GF-D8 (cell line): ENCODE measurements around the gene STIMATE.

Experiments used
- DNase-seq: peaks from one replicate; lab custom pipeline; 2025; lab: John Stamatoyannopoulos, UW

The STIMATE gene

GRCh38 chr3:52841211-52841980, 56.0 kb downstream of the STIMATE start:
- DNase-seq, result no peak

DNA sequence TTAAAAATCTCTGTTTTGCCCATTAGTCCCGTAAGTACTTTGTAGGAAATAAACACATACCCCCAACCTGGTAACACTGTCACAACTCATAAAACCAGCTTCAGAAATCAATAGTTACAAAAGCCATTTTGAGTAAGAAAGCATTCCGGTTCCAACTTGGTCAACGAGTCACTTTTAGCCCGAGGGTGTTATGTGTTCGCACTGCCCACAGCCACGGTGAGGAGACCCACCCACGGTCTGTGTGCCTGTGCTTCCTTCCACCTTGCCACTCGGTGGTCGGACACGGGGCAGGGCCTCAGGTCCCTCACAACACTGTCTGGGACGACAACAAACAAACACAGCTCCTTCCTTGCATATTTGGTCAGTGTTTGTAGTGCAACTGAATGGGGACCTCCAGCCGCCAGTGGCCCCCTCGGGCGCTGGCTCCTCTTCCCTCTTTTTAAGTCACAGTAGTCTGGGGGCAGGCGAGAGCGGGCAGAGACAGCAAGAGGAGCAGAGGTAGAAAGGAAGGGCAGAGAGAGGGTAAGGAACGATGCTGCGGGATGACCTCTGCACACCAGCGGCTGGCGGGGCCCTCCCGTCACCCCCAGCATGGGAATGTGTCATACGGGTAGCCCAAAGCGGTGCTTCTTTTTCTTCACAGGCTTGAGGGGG, 57.3 kb downstream of the STIMATE start:
- DNase-seq, result no peak

DNA sequence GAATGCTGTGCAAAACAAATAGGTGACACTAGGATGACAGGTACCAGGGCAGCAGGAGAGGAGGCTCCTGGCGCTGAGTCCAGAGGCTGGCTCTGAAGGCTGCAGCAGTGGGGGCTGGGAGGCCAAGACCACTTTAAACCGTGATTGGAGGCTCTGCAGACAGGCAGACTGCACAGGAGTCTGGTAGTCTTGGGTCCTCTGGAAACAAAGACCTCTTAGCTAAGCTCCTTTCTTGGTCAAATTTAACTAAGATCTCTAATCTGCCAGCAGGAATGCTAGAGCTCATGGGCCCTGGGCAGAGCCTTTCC, 58.1 kb downstream of the STIMATE start:
- DNase-seq, result no peak

DNA sequence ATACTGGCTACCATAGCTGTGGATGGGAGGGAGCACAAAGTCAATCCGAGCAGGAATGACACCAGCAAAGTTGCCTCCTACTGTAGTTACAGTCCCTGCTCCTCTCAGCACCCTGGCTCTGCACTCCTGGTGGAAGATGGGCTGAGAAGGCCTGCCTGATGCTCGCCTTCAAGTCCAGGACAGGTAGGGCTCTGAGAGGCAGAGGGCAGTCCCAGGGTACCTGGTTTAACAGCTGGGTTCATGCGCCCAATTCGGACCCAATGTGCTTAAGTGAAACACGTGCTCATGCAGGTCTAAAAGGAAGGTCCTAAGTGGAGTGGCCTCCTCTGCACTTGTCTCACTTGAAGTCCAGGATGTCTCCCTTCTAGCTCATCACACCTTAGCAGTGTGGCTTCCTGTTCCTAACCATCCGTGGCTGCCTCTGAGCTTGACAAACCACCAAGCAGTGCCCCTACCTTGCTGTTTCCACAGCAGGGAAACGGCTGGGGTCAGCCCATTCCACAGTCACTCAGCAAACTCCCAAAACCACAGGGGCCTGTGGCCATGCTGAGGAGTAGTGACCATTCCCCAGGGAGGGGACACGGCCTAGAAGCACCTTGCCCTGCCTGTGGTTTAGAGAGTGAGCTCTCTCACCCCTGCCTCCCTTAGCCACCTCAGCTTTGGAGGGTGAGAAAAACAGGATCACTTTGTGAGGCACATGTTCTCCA, 58.6 kb downstream of the STIMATE start:
- DNase-seq, result no peak

DNA sequence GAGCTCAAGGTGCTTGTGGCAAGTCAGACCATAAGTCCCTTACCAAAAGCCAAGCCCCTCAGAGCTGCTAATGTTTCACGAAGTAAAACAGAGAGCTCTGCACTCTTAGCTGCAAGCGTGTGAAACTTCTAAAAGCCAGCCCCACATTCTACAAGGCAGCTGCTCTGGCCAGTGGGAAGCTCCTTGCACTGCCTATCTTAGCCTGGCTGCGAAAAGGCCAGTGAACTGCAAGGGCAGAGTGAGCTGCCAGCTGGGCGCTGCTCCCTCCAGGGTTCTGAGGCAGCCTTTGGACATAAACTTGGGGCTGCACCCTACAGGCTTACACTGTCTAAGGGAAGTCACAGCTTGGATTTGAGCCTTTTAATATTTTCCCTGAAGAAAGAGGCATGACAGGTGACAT, 60.4 kb downstream of the STIMATE start:
- no peak for DNase-seq

DNA sequence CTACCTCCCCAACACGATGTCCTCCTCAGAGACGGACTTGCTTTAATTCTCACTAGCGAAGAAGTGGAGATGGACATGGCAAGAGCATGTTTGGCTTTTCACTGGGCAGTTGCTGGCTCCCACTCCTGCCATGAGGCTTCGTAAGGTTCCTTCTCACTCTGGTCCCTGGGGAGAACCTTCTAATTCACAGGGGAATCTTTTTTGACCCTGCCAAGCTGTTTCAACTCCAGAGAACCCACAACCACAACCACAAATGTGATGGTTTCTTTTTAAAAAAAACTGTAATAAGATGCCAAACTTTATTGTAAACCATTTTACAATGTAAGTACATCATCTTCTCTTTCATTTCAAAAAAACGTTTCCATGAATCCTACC, 60.9 kb downstream of the STIMATE start:
- DNase-seq, result no peak

DNA sequence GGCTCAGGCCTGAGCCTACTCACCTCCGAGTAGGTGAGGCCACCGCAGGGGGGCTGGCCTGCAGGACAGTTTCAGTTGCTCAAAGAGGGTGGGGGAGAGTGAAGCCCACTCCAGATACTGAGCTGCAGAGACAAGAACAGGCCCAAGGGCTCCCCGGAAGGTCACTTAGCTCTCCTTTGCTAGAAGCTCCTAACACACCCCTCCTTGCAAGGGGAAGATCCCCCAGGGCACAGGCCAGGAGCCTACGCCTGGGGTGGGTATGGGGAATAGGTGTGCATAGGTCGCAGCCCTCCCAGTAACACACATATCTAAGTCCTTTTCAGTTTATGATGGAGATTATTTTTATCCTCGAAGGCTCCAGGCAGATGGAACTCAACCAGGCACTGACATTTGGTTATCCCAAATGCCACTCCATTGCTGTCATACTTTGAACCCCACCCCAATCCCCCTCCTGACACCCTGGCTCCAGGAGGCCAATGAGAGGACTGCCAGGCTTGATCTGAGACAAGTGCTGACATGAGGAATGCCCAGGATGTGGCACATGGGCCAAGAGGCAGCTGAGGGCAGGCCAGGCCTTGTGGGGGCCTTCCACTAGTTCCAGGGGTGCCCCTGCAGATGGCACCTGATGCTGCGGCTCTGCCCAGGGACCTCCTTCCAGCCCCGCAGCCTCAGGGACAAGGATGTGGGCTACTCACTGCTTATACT, 61.4 kb downstream of the STIMATE start:
- DNase-seq, result no peak

DNA sequence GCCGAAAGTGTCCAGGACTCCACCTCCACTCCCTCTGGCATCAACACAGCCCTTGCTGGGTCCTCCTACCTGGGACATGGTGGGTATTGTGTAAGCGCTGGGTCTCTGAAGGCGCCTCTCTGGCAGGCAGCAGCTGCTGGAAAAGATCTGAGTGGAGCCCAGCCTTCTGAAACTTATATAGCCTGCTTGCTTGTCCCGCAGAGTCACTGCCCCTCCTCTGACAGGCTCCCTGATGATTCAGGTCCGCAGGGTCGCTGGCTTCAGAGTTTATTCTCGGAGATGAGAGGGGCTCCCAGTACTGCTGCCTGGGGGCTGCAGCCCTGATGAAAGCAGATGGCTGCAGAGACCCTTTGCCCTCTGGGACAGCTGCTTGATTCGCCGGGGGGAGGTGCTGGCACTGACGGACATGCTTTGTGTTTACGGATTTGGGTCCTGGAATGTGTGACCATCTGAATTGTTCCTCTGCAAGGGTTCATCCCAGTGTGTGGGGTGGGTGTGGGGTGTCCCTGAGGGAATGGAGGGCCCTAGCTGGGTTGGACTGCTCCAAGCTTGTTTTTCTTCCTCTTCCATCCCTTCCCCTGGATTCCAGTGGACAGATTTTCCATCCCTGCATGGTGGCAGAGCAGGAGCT, 62.4 kb downstream of the STIMATE start, which contains the start of gene MUSTN1:
TSS of gene MUSTN1 (minus strand) at position 149 of the 631 bp plus-strand sequence. CDS start at position 78, 71 bp downstream.
- DNase-seq, result no peak

DNA sequence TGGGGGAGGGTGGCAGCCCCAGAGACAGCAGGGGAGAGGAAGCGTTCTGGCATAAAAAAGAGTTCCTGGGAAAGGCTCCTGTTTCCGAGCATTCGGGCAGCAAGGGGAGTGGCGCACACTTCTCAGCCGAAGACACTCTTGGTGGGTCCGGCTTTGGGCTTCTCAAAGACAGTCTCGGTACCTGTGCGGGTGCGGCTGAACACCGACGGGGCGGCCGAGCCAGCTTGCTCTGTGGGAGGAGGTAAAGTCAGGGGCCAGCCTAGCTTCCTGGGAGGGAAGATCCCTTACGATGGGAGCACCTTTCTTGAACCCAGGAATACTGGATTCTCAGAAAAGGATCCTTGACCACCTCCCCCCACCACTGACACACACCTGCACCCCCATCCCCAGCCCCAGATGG, 64.1 kb downstream of the STIMATE start:
- no peak for DNase-seq

- no peak for DNase-seq
These were observed 65.6 kb downstream of the STIMATE start for GRCh38 chr3:52831500-52832301.

GRCh38 chr3:52830535-52831258, 66.7 kb downstream of the STIMATE start, which contains the start of gene ITIH4:
TSS of gene ITIH4 (minus strand) at chr3:52830672. CDS start at chr3:52830642, 30 bp downstream.
- DNase-seq, result no peak

DNA sequence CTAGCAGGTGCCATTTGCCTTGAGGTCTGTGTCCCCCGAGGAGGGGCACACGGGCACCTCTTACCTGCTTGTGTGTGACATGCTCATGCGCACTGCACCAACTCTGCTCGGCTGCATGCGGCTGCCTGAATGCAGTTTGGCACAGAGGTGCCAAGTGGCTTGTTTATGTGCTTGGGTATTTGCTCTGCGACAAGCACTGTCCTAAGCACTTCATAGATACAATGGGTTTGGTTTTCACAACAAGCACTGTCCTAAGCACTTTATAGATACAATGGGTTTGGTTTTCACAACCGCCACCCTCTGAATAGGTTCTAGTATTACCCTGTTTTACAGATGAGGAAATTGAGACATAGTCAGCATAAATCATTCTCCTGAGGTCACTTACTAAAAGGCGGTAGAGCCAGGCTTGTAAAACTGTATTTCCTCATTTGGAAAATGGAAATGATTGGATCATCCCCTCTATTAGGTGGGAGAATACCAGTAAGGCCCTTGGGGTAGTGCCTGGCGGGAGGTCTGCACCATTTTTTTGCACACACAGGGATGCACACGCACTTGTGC, 67.4 kb downstream of the STIMATE start:
- peak; percentile 59 for DNase-seq

DNA sequence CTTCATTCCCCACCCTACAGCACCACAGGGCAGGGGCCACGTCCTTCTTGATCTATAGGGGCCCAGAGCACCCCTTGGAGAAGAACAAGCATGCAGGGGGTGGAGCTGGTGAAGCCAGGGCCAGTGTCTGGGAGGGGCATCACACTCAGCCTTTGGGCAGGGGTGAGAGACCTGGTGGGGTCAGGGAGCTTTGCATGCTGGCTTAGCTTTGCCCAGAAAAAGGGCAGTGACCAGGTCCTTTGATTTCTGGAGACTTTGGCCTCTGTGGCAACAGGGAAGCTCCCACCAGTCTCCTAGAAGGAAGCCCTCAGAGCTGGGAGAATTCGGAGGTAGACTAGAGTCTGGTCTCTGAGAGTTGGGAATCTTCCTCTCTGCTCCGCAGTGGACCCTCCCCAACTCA, 67.9 kb downstream of the STIMATE start:
- DNase-seq, result no peak

DNA sequence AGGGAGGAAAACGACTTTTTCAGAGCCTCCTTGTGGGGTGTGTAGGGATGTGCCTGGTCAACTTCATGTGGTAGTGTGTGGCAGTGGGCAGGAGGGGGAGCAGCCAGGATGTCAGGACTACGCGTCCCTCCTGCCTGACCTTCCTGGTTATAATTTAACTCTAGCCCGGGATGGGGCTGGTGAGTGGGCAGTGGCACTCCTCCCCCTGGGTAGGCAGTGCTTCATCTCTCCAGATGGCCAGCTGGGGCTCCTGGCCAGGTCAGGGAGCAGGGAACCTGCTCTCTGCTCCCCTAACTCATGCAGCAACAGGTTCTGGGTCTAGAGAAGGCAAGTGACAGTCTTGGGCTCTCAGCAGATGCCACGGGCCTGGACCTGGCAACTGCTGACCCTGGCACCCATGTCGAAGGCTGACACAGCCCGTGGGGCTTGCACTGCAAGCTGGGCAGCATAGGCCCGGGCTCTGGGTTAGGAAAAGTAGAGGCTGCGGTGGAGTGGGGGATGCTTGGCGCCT, 69.4 kb downstream of the STIMATE start:
- DNase-seq, result no peak

GRCh38 chr3:52827441-52827840, 69.9 kb downstream of the STIMATE start:
- DNase-seq, result no peak

DNA sequence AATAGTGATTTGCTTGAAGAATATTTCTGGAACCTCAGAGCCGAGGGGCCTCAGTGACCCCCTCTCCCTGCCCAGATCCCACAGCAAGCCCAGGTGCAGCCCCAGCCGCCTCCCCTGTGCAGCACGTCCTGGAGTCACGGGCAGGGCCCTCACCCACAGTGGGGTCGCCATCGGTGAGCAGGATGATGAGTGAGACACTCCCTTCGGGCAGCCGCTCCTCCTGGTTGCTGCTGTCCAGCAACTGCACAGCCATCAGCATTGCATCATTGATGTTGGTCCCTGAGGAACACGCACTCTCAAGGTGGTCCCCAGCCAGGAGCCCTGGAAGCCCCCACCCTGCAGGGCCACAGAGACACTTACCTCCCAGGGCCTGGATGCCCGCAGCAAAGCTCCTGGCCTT, 73.3 kb downstream of the STIMATE start:
- DNase-seq, result no peak

GRCh38 chr3:52822363-52822762, 75.0 kb downstream of the STIMATE start:
- DNase-seq, result no peak

- no peak for DNase-seq
These were observed 76.6 kb downstream of the STIMATE start for GRCh38 chr3:52820736-52821135.

- no peak for DNase-seq
These were observed 77.4 kb downstream of the STIMATE start for GRCh38 chr3:52819936-52820335.

DNA sequence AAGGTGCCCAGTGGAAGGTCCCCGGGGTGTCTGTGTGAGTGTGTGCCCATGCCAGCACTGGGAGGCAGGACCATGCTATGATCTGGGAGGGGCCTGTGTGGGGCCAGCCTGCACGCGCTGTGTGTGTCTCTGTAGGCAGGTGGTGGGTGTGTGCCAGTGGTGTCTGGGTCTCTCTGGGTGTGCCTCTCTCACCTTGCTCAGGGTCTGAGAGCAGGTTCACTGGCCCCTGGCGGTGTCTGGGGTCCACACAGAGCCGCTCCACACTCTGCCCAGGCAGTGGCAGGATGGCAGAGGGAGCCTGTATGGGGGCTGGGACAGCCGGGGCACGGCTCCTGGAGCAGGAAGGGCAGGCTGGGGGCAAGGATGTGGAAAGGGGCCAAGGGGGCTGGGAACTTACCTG, 79.5 kb downstream of the STIMATE start:
- DNase-seq, result no peak
